Kidney epithelial cell (primary cell): ENCODE measurements around the gene CORO1A. TPM values are rescaled to one million over a fixed set of nuclear protein-coding genes. Genes with fewer than 3 reads are reported as not detected.
"Not testable (repeated sequence)": the region's sequence is repeated elsewhere in the genome, so short reads cannot be mapped to it uniquely, and the experiment has no call there.

Experiments
- DNase-seq: peaks from one replicate; pipeline ENCODE4 v3.0.0-alpha.2; 2010; ENCODE audit warnings: low read depth
- H3K27me3 ChIP-seq: 2 replicates; pipeline ENCODE4 v1.6.0; 2011; ENCODE audit warnings: low read length; ENCODE audit not compliant: control insufficient read depth, insufficient read depth
- H3K36me3 ChIP-seq: 2 replicates; pipeline ENCODE4 v1.5.1; 2011; ENCODE audit warnings: low read length; ENCODE audit not compliant: control insufficient read depth, insufficient read depth
- H3K4me3 ChIP-seq: 2 replicates; pipeline ENCODE4 v1.5.1; 2011; ENCODE audit warnings: low read depth, mild to moderate bottlenecking, control low read depth, low read length
- total RNA-seq: library from RNA; depleted of rRNA; stranded (reverse); fragments of >200 nt; gene quantifications from 2 replicates; pipeline ENCODE4 v1.2.3, GENCODE V29; 2015

CORO1A gene
- total RNA-seq, 1 donor from 2014 or later = 10.8 TPM

DNA sequence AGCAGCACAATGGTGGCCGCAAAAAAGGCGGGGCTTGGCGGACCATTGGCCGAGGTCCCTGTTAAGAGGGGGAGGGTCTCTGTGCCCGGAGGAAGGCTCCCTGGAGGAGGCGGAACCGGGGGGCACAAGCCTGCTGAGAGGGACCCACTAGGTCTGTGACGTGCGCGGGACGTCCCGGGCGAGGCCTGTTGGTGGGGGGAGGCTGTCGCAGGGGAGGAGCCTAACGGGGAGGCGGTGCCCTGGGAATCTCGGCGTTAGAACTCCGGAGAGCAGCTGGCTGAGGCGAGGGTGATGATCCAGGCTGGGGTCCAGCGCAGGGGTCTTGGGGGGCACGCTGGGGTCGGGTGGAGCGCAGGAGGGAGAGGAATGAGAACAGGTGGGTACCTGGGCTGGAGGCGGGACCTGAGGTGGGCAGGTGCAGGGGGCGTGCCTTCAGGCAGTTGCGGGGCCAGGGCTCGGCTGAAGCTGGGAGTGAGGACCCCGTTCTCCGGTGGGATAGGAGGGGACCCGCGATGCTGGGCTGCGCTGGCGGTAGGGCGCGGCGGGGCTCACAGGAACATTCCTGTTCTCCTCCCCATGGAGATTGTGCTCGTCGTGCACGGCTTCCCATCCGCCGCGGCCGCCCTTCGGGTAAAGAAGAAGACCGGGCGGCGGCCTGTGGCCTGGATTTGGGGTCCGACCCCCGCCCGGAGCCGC lies 22.3 kb downstream of the CORO1A start:
- H3K4me3 ChIP-seq = peak overlapping the region; percentile 50
- DNase-seq, H3K36me3 ChIP-seq, H3K27me3 ChIP-seq: not testable (repeated sequence)

DNA sequence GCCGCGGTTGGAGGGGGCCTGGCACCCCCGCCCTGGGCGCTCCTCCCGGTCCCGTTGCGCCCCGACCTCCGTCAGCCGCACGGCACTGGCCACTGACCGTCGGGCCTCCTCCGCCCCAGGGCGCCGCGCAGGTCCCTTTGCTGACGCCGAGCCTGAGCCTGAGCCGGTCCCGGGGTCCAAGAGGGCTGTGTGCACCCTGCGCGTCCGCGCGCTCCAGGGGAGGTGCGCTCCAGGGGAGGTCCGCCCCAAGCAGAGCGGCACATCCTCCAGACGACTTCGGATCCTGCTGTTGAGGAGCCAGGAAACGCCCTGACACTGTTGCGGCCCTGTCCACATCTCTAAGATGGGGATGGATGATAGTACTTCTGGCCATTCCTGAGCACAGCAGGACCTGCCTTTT lies 22.9 kb downstream of the CORO1A start:
- H3K4me3 ChIP-seq, H3K27me3 ChIP-seq, DNase-seq, H3K36me3 ChIP-seq: not testable (repeated sequence)

GRCh38 chr16:30207063-30207704 lies 23.8 kb downstream of the CORO1A start:
- H3K36me3 ChIP-seq, DNase-seq, H3K4me3 ChIP-seq, H3K27me3 ChIP-seq: not testable (repeated sequence)

GRCh38 chr16:30209032-30209431 lies 25.6 kb downstream of the CORO1A start:
- not testable (repeated sequence) for H3K4me3 ChIP-seq, H3K27me3 ChIP-seq, DNase-seq, H3K36me3 ChIP-seq

- H3K4me3 ChIP-seq, H3K36me3 ChIP-seq, DNase-seq, H3K27me3 ChIP-seq: not testable (repeated sequence)
Observed at GRCh38 chr16:30211414-30211813, 28.0 kb downstream of the CORO1A start.

GRCh38 chr16:30217082-30217481 lies 33.7 kb downstream of the CORO1A start:
- H3K4me3 ChIP-seq, DNase-seq, H3K27me3 ChIP-seq: not testable (repeated sequence)

More at GRCh38 chr16:30217082-30217481, 33.7 kb downstream of the CORO1A start:
- H3K36me3 ChIP-seq = not testable (repeated sequence)

Other genes with a start within 250 kb of the CORO1A start
- 173 and 175 TPM in 2 replicates for gene TMEM219, start 221.5 kb upstream of the CORO1A start, total RNA-seq
- gene TAOK2, start 209.7 kb upstream of the CORO1A start, total RNA-seq = 40.1 and 41.7 TPM in 2 replicates
- 13.2 and 20.3 TPM in 2 replicates for gene HIRIP3, start 188.0 kb upstream of the CORO1A start, total RNA-seq
- gene INO80E, start 187.4 kb upstream of the CORO1A start, total RNA-seq = 43.8 and 114 TPM in 2 replicates
- gene DOC2A, start 172.6 kb upstream of the CORO1A start, total RNA-seq = 0.33 TPM in 1 of 2 replicates, not detected in the other
- gene C16orf92, start 160.4 kb upstream of the CORO1A start, total RNA-seq = not detected in 2 replicates
- gene TLCD3B, start 152.3 kb upstream of the CORO1A start, total RNA-seq = not detected in 2 replicates
- gene ALDOA, start 117.8 kb upstream of the CORO1A start, total RNA-seq = 826 and 1,130 TPM in 2 replicates
- gene PPP4C, start 107.6 kb upstream of the CORO1A start, total RNA-seq = 126 and 139 TPM in 2 replicates
- 0.55 and 0.58 TPM in 2 replicates for gene TBX6, start 91.7 kb upstream of the CORO1A start, total RNA-seq
- 25.5 and 32.3 TPM in 2 replicates for gene YPEL3, start 87.4 kb upstream of the CORO1A start, total RNA-seq
- gene GDPD3, start 70.1 kb upstream of the CORO1A start, total RNA-seq = 0.14 and 0.50 TPM in 2 replicates
- 35.9 and 40.8 TPM in 2 replicates for gene MAPK3, start 60.4 kb upstream of the CORO1A start, total RNA-seq
- 312 and 512 TPM in 2 replicates for gene BOLA2B, start 10.1 kb downstream of the CORO1A start, total RNA-seq
- gene SLX1A, start 10.3 kb downstream of the CORO1A start, total RNA-seq = 35.0 and 45.4 TPM in 2 replicates
- 2.2 and 6.3 TPM in 2 replicates for gene SULT1A3, start 15.7 kb downstream of the CORO1A start, total RNA-seq
- gene NPIPB13, start 64.9 kb downstream of the CORO1A start, total RNA-seq = 0.46 and 0.55 TPM in 2 replicates
- gene CD2BP2, start 171.7 kb downstream of the CORO1A start, total RNA-seq = 82.1 and 107 TPM in 2 replicates
- 47.0 and 51.9 TPM in 2 replicates for gene TBC1D10B, start 186.9 kb downstream of the CORO1A start, total RNA-seq
- not detected in 2 replicates for gene MYL11, start 191.2 kb downstream of the CORO1A start, total RNA-seq
- 0.38 and 0.62 TPM in 2 replicates for gene SEPTIN1, start 199.0 kb downstream of the CORO1A start, total RNA-seq
- gene ZNF48, start 211.8 kb downstream of the CORO1A start, total RNA-seq = 24.4 and 27.4 TPM in 2 replicates
- gene ZNF771, start 224.0 kb downstream of the CORO1A start, total RNA-seq = 10.3 and 16.7 TPM in 2 replicates
- gene DCTPP1, start 246.4 kb downstream of the CORO1A start, total RNA-seq = 42.1 and 50.5 TPM in 2 replicates